ENCODE measurements around the gene TRAPPC14. TPM values are rescaled to one million over a fixed set of nuclear protein-coding genes. Genes with fewer than 3 reads are reported as not detected.

Gene TRAPPC14
- total and polyA plus RNA-seq, 2 of the 13 experiments (the other 11 are each of a cell fraction or from before 2014, with no cell fraction given): 4.7 to 9.6 TPM

- Histone ChIP-seq H3K4me3 (replicated peaks in 1 of 3; ENCODE audit: insufficient read depth in 1 of 3, low read depth in 2 of 3, low read length in 3 of 3) (no peak overlapping the region), H4K20me1 (ENCODE audit: insufficient read depth, low read length) (no peaks in the 10 kb centered on the region), H3K9me3 (ENCODE audit: low read length) (no peaks in the 10 kb centered on the region), H3K27ac (ENCODE audit: extremely low read length, insufficient read depth, low read length) (no peak overlapping the region), H2AFZ (ENCODE audit: low read length) (no peak overlapping the region), H3K4me1 (ENCODE audit: insufficient read depth, low read length) (peaks cover 59% of the 10 kb centered on the region), H3K4me2 (ENCODE audit: low read depth, low read length) (no peak overlapping the region), H3K36me3 (replicated peaks in 1 of 2; ENCODE audit: control insufficient read depth in 1 of 2, insufficient read depth in 2 of 2, low read length in 2 of 2) (no peaks in the 10 kb centered on the region), H3K27me3 (ENCODE audit: control insufficient read depth in 1 of 2, insufficient read depth in 2 of 2, low read length in 2 of 2) (peaks cover 4 to 45% of the 10 kb centered on the region in 2 experiments), H3K79me2 (ENCODE audit: insufficient read depth, low read length) (no peaks in the 10 kb centered on the region), H3K9ac (ENCODE audit: insufficient read depth, low read depth, low read length) (no peak overlapping the region)
- CTCF ChIA-PET (ENCODE audit: low intra/inter-chr PET ratio, low total read pairs): no interaction called here
- no peak for TF ChIP-seq ZNF761 (CRISPR knock-in tag; conservative IDR thresholded peaks at IDR 0.05)
- TF ChIP-seq ATF5 (CRISPR knock-in tag; IDR thresholded peaks at IDR 0.05; ENCODE audit: low read depth): no peak
- TF ChIP-seq ZNF598 (CRISPR knock-in tag; IDR thresholded peaks at IDR 0.05; ENCODE audit: borderline replicate concordance): no peak
- TF ChIP-seq AGO2 (optimal IDR thresholded peaks at IDR 0.05; ENCODE audit: low read depth, low read length): no peak
- no peak for TF ChIP-seq MAFF (IDR thresholded peaks at IDR 0.05; ENCODE audit: low read depth, low read length)
- TF ChIP-seq ZNF609 (CRISPR knock-in tag; IDR thresholded peaks at IDR 0.05; ENCODE audit: borderline replicate concordance): no peak
- no peak for TF ChIP-seq TGIF2 (CRISPR knock-in tag; IDR thresholded peaks at IDR 0.05)
- no peak for TF ChIP-seq KDM2A (CRISPR knock-in tag; IDR thresholded peaks at IDR 0.05; ENCODE audit: borderline replicate concordance, low read depth)
- TF ChIP-seq ZFYVE20 (CRISPR knock-in tag; IDR thresholded peaks at IDR 0.05; ENCODE audit: borderline replicate concordance, low read depth): no peak
- TF ChIP-seq SYNCRIP (IDR thresholded peaks at IDR 0.05; ENCODE audit: insufficient read depth, low read depth, low read length): no peak
- TF ChIP-seq MLLT10 (CRISPR knock-in tag; IDR thresholded peaks at IDR 0.05): no peak
- no peak for TF ChIP-seq THAP8 (CRISPR knock-in tag; IDR thresholded peaks at IDR 0.05; ENCODE audit: borderline replicate concordance)
- no peak for TF ChIP-seq CREBL2 (CRISPR knock-in tag; IDR thresholded peaks at IDR 0.05; ENCODE audit: borderline replicate concordance)
- no peak for TF ChIP-seq NR0B2 (CRISPR knock-in tag; IDR thresholded peaks at IDR 0.05)
- TF ChIP-seq ZNF790 (CRISPR knock-in tag; IDR thresholded peaks at IDR 0.05; ENCODE audit: borderline replicate concordance): no peak
- TF ChIP-seq RBM22 (optimal IDR thresholded peaks at IDR 0.05; ENCODE audit: low read length): no peak
- intact Hi-C loops (cut with micrococcal nuclease; ENCODE audit: unreplicated experiment): no loop called here
- no peak for DNase-seq (ENCODE audit: low spot score)
- no peak for ATAC-seq
- no TSS peak for BruUV-seq (replicated peaks)
- in situ Hi-C loops (cut with HindIII; ENCODE audit: extremely low pct_ligation_motif_present, low pct_unique_long_range_greater_than_20kb): no loop called here
- WGBS (ENCODE audit: low lambda C conversion rate): 39% methylated on average over 16 of the region's 16 CpGs
- POLR2A ChIA-PET: interaction anchor here (1.5 kb wide), 1 partner anchor 9 kb away, joined by 5 read pairs; no protein-coding TSS in a partner anchor
- no peak for FAIRE-seq
Observed at GRCh38 chr7:100166317-100166940, 7.9 kb upstream of the TRAPPC14 start.

All from HepG2 (cell line).